HL-60 (cell line): Measurements from ENCODE around the gene DIS3L2.
A peak's percentile ranks its signal among the peaks of the same experiment; 100 is the strongest.

ENCODE experiments used
- DNase-seq, 2 experiments: peaks; one replicate each; pipeline ENCODE4 v3.0.0-alpha.2; 2010 to 2020; ENCODE audit warnings: low read depth in 1 of 2, low spot score in 1 of 2
- H3K27ac ChIP-seq: fragments of 250-450 bp; sonication (Bioruptor Pico); replicated peaks from 2 replicates; pipeline ENCODE4 v1.5.1; 2020; ENCODE audit warnings: mild to moderate bottlenecking, moderate library complexity
- H3K27me3 ChIP-seq: fragments of 250-450 bp; sonication (Bioruptor Pico); 2 replicates; pipeline ENCODE4 v1.5.1; 2021; ENCODE audit warnings: mild to moderate bottlenecking, moderate library complexity; ENCODE audit not compliant: insufficient read depth, poor library complexity, severe bottlenecking
- H3K4me3 ChIP-seq: replicated peaks from 2 replicates; pipeline ENCODE4 v1.5.1; 2011; ENCODE audit warnings: mild to moderate bottlenecking, control low read depth, low read length; ENCODE audit not compliant: insufficient read depth
- GABPA ChIP-seq: IDR thresholded peaks from 2 replicates; pipeline ENCODE4 v1.6.1; 2012; ENCODE audit warnings: low read depth
- POLR2AphosphoS5 ChIP-seq: IDR thresholded peaks from 2 replicates; pipeline ENCODE4 v1.6.1; 2012; ENCODE audit warnings: low read depth
- SPI1 ChIP-seq: IDR thresholded peaks from 2 replicates; pipeline ENCODE4 v1.6.1; 2012; ENCODE audit warnings: low read depth, mild to moderate bottlenecking, borderline replicate concordance
- TF ChIP-seq, protein P1 (sequence below): IDR thresholded peaks from 2 replicates; pipeline ENCODE4 v1.6.1; 2012; ENCODE audit warnings: low read depth; ENCODE audit not compliant: insufficient replicate concordance
- TF ChIP-seq, protein P2 (sequence below): IDR thresholded peaks from one replicate; pipeline ENCODE4 v1.5.1; 2011; ENCODE audit warnings: low read length, control low read depth, inconsistent platforms; ENCODE audit not compliant: insufficient read depth

The DIS3L2 gene

DNA sequence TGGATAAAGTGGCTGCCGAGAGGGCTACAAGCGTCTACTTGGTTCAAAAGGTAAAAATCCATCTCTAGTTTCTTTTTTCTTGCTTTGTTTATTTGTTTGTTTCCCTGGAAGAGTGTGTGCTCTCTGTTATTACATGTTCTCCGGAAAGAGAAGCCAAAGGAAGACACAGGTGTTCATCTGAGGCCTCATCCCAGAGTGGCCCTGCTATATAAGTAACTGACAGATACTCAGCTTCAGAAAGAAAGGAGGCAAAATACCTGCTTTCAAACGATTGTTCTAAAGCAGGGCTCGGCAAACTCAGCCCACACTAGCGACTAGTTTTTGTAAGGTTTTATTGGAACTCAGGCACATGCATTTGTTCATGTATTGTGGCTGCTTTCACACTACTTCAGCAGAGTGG lies 277.1 kb downstream of the DIS3L2 start:
- no peaks in the 10 kb centered on the region for H3K27me3 ChIP-seq
- no peak overlapping the region for H3K4me3 ChIP-seq
- no peak for DNase-seq
- no peak overlapping the region for H3K27ac ChIP-seq
- TF ChIP-seq, protein P1, sequence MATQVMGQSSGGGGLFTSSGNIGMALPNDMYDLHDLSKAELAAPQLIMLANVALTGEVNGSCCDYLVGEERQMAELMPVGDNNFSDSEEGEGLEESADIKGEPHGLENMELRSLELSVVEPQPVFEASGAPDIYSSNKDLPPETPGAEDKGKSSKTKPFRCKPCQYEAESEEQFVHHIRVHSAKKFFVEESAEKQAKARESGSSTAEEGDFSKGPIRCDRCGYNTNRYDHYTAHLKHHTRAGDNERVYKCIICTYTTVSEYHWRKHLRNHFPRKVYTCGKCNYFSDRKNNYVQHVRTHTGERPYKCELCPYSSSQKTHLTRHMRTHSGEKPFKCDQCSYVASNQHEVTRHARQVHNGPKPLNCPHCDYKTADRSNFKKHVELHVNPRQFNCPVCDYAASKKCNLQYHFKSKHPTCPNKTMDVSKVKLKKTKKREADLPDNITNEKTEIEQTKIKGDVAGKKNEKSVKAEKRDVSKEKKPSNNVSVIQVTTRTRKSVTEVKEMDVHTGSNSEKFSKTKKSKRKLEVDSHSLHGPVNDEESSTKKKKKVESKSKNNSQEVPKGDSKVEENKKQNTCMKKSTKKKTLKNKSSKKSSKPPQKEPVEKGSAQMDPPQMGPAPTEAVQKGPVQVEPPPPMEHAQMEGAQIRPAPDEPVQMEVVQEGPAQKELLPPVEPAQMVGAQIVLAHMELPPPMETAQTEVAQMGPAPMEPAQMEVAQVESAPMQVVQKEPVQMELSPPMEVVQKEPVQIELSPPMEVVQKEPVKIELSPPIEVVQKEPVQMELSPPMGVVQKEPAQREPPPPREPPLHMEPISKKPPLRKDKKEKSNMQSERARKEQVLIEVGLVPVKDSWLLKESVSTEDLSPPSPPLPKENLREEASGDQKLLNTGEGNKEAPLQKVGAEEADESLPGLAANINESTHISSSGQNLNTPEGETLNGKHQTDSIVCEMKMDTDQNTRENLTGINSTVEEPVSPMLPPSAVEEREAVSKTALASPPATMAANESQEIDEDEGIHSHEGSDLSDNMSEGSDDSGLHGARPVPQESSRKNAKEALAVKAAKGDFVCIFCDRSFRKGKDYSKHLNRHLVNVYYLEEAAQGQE = no peak
- TF ChIP-seq GABPA (no peak), POLR2AphosphoS5 (no peak)

DNA sequence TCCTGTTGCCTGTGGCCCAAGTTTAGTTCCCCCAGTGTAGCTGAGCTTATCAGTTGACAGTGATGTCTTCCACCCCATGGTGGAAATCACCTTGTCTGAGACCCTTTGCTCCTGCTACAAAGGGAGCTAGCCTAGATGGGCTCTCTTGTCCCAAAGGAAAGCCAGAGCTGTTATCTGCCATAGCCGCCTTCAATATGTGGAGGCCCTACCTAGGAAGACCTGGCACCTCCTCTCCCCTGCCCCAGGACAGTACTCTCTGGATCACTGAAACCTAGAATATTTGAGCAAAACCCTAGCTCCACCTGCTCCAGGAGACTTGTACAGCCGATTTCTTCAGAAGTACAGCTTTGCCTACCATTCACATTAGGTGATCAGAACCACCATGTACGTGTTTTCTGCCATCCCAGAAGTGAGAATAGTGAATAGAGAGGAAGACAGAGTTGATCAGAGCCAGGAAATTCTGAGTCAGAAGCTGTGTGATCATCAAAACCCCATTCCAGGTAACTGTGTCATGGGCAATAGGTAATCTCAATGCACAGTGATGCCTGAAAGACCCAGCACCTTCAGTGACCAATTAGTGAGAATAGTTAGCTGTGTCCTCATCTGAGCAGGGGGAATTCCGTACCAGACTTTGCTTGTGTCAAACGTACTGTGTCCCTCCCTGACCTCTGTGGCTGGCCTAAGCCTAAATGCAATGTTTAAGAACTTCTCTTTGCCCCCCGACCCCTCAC lies 278.6 kb downstream of the DIS3L2 start:
- no peak overlapping the region for H3K4me3 ChIP-seq
- no peaks in the 10 kb centered on the region for H3K27me3 ChIP-seq
- no peak overlapping the region for H3K27ac ChIP-seq
- no peak for DNase-seq
- TF ChIP-seq, protein P1 = no peak
- TF ChIP-seq GABPA = no peak
- no peak for TF ChIP-seq SPI1
- TF ChIP-seq POLR2AphosphoS5 = no peak
- TF ChIP-seq, protein P2, sequence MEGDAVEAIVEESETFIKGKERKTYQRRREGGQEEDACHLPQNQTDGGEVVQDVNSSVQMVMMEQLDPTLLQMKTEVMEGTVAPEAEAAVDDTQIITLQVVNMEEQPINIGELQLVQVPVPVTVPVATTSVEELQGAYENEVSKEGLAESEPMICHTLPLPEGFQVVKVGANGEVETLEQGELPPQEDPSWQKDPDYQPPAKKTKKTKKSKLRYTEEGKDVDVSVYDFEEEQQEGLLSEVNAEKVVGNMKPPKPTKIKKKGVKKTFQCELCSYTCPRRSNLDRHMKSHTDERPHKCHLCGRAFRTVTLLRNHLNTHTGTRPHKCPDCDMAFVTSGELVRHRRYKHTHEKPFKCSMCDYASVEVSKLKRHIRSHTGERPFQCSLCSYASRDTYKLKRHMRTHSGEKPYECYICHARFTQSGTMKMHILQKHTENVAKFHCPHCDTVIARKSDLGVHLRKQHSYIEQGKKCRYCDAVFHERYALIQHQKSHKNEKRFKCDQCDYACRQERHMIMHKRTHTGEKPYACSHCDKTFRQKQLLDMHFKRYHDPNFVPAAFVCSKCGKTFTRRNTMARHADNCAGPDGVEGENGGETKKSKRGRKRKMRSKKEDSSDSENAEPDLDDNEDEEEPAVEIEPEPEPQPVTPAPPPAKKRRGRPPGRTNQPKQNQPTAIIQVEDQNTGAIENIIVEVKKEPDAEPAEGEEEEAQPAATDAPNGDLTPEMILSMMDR = no peak

DNA sequence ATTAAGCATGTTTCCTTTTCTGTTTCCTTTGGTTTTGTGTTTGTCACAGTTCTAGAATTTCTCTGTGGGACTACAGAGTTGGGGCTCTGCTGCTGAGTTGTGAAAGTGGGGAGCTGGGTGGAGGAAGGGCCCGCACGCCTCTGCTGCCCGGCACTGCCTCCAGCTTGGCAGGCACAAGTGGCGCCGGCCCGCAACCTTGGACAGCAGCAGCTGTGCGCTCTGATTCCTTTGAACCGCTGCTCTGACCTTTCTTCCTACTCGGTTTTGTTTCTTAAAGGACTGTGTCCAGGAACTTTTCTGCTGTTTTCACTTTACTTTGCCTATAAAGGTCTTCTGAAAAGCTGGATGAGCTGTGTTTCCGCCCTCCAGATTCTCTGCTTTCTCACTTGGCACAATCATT lies 279.4 kb downstream of the DIS3L2 start:
- DNase-seq = no peak
- H3K4me3 ChIP-seq = no peak overlapping the region
- no peak overlapping the region for H3K27ac ChIP-seq
- H3K27me3 ChIP-seq = no peaks in the 10 kb centered on the region
- no peak for TF ChIP-seq POLR2AphosphoS5
- TF ChIP-seq, protein P1 = peak; percentile 44

DNA sequence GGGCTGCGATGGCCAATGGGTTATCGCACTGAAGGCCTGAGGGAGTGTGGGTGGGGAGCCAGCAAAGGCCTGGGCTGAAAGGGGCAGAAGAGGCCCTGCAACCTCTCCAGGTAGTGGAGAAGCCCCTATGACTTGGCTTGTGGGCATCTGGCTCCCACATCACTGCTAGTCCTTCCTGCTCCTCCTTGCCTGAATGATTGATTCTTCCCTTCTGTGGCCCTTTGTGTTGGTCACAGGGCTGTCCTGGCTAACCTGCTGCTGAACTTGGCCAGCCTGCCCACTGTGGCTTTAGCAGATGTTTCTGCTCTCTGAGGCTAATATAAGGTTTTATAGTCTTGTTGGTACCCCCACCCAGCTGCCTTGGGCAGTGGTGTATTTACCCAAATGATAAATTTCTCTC lies 280.8 kb downstream of the DIS3L2 start:
- no peak for DNase-seq
- Histone ChIP-seq H3K27ac (no peak overlapping the region), H3K27me3 (no peaks in the 10 kb centered on the region), H3K4me3 (no peak overlapping the region)
- TF ChIP-seq, protein P2 = no peak
- TF ChIP-seq, protein P1 = no peak
- TF ChIP-seq SPI1 (no peak), GABPA (no peak), POLR2AphosphoS5 (no peak)
